Transverse colon (tissue), 4 donors: ENCODE results near the gene SERPINA1.

Source experiments
- EP300 ChIP-seq: sonication (generic); formaldehyde crosslinking; IDR thresholded peaks from one replicate; pipeline ENCODE4 v1.6.1; 2017; ENCODE audit warnings: antibody characterized with exemption, low read depth
- POLR2A ChIP-seq: fragments of 450-650 bp; IDR thresholded peaks from one replicate; pipeline ENCODE4 v1.6.1; 2016; ENCODE audit warnings: antibody characterized with exemption, mild to moderate bottlenecking, moderate library complexity
- POLR2AphosphoS5 ChIP-seq, 3 donors: sonication (generic); formaldehyde crosslinking; IDR thresholded peaks; one replicate each; pipeline ENCODE4 v1.6.1; 2016; ENCODE audit warnings: antibody characterized with exemption in 3 of 3
- TF ChIP-seq, protein P1 (sequence below), 5 experiments: fragments of 200-600 bp in 3 of 5; fragments of 450-650 bp in 2 of 5; sonication (generic) in 3 of 5; IDR thresholded peaks; 1 replicate in 2 of 5; 2 replicates in 3 of 5; pipeline ENCODE4 v1.5.1; 2016 to 2017; ENCODE audit warnings: antibody characterized with exemption in 5 of 5, inconsistent platforms in 3 of 5, mild to moderate bottlenecking in 2 of 5, moderate library complexity in 1 of 5

DNA sequence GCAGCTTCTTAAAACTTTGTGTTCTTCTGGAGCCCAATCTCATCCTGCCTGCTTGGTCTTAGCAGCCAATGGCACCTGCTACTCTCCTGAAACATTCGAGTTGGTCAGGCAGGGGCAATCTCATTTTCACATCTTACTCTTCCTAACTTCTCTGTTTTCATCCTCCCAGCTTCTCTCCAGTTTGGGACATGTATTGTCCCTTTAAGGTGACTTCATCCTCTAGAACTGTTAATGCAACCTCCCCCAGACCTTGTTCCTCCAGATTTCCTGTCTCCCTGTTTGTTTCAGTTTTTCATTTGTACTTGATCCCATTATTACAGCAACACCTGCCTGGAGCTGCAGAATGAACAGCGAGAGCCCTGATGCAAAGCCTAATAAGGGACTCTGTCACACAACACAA lies 32.9 kb upstream of the SERPINA1 start:
- TF ChIP-seq, protein P1, sequence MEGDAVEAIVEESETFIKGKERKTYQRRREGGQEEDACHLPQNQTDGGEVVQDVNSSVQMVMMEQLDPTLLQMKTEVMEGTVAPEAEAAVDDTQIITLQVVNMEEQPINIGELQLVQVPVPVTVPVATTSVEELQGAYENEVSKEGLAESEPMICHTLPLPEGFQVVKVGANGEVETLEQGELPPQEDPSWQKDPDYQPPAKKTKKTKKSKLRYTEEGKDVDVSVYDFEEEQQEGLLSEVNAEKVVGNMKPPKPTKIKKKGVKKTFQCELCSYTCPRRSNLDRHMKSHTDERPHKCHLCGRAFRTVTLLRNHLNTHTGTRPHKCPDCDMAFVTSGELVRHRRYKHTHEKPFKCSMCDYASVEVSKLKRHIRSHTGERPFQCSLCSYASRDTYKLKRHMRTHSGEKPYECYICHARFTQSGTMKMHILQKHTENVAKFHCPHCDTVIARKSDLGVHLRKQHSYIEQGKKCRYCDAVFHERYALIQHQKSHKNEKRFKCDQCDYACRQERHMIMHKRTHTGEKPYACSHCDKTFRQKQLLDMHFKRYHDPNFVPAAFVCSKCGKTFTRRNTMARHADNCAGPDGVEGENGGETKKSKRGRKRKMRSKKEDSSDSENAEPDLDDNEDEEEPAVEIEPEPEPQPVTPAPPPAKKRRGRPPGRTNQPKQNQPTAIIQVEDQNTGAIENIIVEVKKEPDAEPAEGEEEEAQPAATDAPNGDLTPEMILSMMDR (IDR thresholded peaks at IDR 0.05): no peak
- TF ChIP-seq POLR2A: no peak
- no peak for TF ChIP-seq POLR2AphosphoS5 (IDR thresholded peaks at IDR 0.05)
- TF ChIP-seq EP300: no peak
